HG03439 (cell line): ENCODE measurements around the gene CREB5.

ENCODE experiments used
- ATAC-seq: cut with Tn5 transposase; IDR thresholded peaks from one replicate; pipeline ENCODE4 v1.9.1; 2021; ENCODE audit warnings: mild to moderate bottlenecking, moderate library complexity; ENCODE audit not compliant: unreplicated experiment

The CREB5 gene

DNA sequence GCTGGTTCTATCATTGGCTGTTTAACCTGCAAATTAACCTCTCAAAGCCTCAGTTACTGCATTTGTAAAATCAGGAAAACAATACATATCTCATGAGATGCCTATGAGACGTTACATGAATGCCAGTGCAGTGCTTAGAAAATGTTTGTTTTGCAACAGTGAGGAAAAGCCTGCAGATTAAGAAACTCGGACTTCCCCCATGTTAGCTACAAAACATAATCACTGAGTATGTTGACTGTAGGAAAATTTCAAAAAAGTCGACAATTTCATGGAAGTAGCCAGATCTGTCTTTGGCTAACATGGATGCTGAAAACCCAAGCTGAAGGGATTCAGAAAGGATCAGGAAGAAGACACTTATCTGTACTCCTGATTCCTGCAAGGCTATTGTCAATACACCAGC, 424.4 kb downstream of the CREB5 start:
- no peak for ATAC-seq

DNA sequence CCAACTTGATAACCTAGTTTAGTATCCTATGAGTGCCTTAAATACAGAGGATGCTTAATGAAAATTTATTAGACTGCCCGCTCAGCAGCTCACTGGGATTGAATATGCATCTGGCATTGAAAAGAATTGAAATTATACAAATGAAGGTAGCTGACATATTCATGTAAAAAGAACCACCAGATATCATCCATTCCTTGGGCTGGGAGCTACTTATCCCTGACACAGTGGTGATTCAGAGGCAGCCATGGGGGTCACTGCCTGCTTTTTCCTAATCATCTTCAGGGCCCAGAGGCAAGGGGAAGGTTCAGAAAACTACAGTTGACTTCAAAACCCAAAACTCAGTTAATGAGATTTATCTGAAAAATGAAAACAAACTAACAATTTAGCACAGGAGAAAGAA, 424.9 kb downstream of the CREB5 start:
- no peak for ATAC-seq

DNA sequence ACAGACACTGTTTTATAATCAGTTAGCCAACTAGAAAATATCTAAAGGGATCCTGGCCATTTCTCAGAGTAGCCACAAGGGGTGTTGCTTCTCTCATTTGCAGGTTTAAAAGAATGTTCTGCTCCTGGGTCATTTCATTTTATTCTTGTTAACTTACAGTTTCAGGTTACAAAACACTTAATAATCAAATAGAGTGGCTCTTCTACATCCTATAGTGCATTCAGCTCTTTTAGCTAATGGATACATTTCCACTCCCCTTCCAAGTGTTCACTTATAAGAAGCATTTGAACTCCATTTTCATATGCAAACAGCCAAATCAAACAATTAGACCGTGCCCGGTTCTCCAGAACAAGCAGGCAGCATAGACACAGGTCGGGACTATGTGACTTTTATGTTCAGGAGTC, 428.3 kb downstream of the CREB5 start:
- no peak for ATAC-seq

DNA sequence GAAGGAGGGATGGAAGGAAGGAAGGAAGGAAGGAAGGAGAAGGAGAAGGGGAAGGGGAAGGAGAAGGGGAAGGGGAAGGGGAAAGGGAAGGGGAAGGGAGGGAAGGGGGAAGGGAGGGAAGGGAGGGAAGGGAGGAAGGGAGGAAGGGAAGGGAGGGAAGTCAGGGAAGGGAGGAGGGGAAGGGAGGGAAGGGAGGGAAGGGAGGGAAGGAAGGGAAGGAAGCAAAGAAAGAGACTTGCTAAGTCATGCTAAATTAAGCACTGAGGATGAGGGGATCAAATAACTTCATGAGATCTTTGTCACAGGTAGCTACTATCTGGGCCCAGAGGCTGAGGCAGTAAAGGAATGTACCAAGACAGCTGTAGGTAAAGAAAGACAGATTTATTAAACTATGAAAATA, 429.4 kb downstream of the CREB5 start:
- ATAC-seq: no peak

DNA sequence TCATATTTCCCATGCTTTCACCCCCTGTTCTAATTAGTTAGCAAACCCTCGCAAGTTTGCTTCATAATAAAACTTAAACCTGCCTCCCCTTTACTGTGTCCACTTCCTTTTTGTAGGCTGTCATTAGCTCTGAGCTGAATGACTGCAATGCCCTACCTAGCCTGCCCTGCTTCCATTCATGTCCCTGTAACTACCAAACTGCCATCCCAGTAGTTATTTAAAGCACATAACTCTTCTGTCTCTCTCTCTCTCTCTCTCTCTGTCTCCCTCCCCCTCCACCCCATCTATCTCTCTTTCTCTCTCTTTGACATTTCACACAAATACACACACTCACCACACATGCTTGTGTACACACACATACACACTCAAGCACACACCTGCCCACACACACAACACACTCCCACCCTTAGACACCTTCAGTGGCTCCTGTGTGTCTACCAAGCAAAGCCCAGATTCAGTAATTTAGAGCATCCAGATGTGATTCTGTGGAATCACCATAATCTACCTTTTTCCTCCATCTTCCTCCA, 430.5 kb downstream of the CREB5 start:
- ATAC-seq: no peak

DNA sequence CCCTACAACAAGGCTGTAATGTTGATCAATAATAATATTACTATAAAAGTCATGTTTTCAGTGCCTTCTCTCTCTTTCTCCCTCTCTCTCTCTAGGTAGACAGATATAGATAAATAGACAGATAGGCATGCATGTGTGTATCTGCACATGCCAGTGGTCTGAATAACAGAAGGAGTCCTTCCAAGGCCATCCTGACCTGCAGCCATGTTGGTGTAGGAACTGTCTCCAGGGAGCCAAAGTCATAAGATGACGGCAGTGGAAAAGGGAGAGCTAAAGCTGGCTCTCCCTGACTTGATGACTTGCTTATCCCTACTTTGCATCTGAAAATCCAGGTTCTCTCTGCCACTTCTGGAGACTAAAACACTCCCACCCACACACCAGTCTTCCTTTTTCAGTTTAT, 432.8 kb downstream of the CREB5 start:
- ATAC-seq: no peak

DNA sequence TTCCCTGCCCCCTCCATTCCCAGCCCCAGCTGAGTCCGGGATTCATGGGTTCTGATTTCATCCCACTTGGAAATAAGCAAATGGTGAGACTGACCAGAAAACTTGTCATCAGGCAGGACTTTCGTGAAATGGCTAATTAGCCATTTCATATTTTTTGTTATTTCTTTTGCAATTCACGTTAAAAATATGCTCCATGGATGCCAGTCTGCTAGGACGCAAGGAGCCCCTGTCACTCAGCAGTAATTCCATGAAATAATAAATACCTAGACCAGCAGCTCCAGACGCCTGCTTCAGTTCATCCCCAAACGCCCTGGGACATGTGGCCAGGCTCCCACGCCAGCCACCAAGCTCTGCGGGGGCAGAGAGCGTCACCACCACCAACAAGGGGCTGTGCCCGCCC, 434.9 kb downstream of the CREB5 start:
- no peak for ATAC-seq

DNA sequence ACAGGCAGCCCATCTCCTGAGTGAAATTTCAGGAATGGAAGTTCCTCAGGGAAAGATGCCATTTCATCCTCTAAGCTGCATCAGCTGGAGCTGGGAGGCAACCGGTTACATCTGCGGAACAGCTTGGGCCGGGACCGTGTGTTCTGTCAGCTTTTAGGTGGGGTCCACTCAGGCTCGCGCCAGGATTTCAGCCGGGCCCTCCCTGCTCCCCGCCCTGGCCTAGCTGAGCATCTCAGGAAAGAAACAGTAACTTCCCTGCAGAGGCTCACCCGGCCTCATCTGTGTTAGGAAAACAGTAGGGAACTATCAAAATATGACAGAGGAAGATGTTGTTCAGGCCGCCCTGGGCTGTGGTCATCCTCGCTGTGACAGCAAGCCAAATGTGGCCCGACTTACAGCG, 435.4 kb downstream of the CREB5 start:
- ATAC-seq: no peak

DNA sequence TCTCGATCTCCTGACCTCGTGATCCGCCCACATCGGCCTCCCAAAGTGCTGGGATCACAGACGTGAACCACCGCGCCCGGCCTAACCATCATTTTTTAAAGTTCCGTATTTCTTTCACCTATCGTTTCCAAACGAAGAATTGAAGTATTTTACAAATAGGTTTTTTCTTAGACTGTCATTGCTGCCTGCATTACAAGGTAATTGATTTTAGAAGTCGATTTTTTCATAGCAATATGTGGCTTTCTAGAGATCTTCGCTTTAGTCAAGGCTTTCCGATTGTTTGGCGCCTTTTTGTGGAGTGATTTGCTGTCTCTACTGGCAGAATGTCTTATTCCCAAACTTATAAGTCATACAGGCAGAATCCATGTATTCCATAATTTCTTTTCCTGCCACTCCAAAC, 436.6 kb downstream of the CREB5 start:
- ATAC-seq: no peak

DNA sequence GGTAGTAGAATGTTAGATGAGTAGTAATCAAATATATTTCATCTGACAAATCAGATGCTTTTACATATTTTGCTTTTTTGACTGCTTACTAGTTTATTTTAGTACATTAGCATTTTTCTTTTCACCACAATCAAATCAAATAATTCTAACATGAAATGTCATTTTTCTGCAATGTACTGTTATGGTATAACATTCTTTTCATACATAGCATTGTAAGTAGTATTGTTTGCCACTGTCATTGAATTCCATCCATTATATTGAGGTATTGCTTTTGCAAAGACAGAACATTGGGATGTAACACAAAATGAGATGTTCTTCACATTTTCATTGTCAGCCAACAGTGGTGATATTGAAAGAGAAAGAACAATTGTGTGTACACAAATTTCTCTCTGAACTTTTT, 438.4 kb downstream of the CREB5 start:
- ATAC-seq: no peak

DNA sequence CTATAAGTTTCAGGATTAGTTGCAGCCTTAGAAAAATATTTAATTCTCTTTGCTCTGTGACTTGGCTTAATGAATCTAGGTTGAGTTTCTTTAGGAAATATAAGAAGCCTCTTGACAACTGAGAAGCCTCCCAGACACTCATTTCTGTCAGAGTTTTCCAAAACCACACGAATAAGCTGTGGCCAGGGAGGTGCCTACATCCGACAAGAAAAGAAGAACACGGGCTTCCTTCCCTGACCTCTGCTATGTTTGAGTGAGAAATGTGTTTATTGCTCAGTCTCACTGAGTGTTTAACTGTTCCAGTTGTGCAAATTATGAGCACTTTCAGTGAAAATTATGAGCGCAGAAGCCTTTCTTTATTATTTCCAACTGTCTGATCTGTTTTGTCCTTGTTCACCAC, 440.8 kb downstream of the CREB5 start:
- no peak for ATAC-seq

DNA sequence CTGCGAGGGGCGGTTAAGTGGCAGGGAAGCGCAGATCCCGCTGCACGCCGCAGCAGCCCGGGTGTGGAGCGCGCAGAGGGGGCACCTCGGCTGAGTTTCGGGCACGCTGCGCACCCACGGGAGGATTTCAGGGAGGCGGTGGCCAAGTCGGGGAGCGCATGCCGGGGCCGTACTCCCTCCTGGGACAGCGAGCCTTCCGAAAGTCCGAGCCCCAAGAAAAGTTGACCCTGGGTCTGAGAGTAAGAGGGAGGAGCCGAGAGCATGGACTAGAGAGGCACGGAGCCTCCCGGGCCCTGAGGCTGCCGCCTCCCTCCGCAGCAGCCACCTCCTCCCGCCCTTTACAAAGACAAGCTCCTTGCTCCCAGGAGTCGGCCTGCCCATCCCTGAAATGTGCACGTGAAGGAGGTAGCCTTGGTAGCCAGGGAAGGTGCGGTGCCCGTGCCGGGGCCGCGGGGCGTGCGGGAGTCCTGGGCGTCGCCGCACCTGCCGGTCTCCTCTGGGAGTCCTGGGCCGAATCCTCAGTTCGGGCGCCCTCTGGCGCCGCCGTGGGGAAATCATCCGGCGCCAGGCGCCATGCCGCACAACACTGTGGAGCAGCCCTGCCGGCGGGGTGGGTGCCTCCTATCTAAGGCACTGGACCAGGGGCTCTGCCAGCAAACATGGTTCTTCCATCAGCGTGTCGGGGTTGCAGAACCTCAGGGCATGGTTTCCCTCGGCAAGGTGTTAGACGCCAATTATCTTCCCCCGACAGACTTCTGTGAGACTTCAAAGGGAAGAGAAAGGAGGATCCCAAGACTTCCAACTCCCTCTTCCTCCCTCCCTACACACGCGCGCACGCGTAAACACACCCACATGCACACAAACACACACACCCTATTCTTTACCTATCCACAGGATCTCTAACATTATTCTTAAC, 441.8 kb downstream of the CREB5 start:
- peak; percentile 93 for ATAC-seq

DNA sequence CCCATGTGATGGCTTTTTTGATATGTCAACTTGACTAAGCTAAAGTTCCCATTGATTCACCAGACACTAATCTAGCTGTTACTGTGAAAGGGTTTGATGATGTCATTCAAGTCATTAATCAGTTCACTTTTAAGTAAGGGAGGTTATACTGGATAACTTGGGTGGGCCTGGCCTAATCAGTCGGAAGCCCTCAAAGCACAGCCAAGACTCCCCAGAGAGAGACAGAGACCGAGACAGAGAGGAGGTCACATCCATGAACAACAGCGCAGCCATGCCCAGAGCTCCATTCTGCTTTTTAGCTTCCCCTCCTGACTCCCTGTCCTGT, 442.4 kb downstream of the CREB5 start:
- no peak for ATAC-seq

DNA sequence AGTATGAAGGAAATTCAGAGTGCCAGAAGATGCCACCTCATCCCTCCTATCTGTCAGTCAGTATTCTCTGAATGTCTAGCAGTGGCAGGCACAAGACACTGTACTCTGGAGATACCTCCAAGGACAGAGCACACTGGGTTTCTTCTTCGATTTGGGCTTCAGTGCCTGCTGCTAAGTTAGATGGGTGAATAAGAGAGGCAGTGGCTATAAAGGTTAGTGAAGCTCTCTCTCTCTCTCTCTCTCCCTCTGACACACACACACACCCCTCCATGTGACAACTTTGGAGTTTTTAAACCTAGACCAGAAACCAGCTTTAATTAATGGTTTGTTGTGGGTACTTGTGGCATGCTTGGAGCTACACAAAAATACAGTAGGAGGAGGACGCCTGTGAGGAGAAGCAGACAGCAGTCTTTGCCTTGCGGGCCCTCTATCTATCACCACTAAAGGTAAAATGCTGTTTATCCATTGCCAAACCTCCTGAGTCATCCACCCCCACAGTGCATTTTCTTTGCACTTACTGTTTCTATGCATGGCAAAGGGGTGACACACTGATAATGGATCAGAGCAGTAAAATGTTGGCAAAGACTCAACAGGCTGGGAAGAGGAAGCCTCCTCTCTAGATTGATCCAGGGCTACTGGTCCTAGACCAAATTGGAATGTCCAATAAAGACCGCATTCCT, 443.4 kb downstream of the CREB5 start:
- ATAC-seq: no peak

DNA sequence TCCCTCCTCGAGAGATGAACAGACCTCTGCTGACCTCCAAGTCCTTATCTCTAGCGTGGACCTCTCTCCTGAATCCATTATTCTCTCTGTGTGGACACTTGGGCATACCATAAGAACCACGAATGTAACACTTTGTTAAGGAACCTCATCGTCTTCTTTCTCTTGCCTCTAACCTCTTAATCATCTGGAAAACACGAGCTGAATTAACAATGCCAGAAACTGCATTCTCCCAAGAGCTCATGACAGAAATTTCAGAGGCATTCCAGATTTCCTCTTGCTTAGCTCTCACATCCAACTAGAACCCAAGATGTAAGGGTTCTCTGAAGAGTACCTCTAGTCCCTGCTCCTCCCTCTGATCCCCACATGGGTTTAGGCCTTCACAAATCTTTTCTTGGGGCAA, 444.3 kb downstream of the CREB5 start:
- ATAC-seq: no peak

DNA sequence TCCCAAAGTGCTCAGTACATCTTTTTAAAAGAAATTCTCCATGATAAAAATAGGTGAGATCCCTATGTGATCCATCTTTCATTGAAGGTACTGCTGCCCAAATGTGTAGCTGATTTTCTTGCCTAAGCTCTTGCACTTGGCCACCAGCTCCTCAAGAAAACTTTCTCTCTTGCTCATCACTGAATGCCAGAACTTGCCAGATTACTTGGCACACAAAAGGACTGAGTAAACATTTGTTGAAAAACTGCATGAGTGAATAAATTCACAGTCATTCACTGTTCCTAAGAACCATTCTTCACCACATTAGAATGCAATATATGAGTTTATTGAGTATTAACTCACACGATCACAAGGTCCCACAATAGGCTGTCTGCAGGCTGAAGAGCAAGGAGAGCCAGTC, 445.9 kb downstream of the CREB5 start:
- no peak for ATAC-seq

DNA sequence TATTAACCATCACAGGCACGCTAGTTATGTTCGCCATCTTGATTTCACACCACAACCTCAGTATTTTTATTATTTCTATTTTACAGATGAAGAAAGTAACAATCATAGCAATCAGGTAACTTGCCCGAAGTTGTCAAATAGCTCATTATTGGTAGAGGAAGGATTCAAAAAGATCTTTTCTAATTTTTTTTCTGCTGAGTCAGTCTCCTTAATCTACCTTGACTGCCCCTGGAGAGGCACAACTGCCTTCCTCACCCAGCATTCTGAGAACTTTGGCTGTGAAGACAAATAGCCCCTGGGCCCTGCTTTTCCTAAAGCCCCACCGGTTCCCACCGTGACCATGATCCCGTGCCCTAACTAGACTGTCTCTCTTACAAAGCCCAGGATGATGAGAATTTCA, 446.6 kb downstream of the CREB5 start:
- ATAC-seq: no peak

DNA sequence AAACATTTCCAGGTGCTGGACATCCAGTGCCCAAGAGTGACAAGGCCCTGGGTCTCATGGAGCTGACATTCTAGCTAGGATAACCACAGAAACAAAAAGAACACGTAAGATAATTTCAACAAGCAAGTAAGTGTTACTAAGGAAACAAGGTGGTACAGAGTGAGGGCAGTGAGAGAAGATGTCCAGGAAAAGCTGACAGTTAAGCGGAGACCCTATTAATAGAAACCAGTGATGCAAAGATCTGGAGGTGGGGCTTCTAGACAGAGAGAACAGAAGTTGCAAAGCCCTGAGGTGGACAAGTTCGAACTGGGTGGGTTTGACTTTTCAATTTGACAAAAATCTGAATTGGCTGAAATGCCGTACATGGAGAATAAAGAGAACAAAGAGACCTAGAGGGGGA, 449.5 kb downstream of the CREB5 start:
- no peak for ATAC-seq

DNA sequence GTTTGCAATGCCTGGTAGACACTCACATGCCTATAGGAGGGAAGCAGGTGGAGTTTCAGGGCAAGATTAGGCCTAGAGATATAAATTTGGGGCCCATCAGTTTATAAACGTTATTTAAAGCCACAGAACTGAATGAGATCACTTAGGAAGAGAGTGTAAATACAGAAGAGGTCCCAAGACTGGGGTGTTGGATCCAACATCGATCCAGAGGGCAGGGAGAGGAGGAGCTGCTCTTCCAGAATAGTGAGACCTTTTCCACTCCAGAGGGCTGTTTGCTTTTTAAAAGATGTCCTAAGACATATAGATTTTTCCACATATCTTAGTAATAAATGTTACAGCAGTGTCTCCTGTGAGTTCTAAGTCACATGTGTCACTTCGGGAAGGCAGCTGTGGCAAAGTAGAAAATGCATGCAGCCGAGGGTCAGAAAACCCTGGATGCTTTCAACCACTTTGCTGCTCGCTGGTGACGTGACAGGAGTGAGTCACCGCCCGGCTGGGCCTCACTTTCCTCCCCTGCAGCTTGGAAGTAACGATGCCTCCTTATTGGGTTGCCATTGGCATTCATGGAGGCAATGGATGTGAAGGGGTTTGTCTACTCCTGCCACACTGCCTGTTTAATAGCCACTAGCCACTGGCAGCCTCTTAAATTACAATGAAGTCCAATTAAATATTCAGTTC, 450.4 kb downstream of the CREB5 start:
- ATAC-seq: no peak

DNA sequence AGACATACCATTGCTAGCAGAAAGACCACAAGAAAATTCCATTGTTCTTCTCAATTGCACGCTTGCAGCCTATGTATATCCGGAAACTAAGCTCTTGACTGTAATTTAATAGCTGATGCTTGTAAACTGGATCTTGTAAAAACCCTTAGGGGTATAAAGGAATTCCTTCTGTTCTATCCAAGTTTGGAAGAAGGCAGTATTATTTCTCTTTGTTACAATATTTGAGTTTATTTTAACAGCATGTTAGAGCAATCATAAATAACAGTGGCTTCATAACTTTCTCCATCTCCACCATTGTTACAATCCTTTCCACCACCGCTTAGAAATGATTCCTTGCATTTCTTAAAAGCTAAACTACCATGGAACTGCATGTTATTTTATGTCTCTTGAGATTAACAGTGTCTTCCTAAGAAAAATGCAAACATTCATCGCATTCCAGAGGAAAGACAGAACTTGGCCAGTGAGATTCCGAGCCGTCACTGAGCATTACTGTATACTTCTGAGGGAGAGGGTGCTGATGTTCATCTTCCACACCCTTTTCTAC, 453.4 kb downstream of the CREB5 start:
- ATAC-seq: no peak

DNA sequence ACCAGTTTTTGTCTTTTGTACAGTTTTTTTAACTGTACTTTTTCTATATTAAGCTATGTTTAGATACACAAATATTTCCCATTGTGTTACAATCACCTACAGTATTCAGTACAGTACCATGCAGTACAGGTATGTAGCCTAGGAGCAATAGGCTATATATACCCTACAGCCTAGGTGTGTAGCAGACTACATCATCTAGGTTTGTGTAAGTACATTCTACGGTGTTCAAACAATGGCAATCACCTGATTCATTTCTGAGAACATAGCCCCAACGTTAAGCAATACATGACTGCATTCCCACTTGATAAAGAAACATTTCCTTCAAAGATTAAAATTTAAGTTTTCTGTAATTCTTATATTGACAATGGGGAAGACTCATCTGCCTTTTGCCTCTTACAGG, 456.4 kb downstream of the CREB5 start:
- ATAC-seq: no peak

DNA sequence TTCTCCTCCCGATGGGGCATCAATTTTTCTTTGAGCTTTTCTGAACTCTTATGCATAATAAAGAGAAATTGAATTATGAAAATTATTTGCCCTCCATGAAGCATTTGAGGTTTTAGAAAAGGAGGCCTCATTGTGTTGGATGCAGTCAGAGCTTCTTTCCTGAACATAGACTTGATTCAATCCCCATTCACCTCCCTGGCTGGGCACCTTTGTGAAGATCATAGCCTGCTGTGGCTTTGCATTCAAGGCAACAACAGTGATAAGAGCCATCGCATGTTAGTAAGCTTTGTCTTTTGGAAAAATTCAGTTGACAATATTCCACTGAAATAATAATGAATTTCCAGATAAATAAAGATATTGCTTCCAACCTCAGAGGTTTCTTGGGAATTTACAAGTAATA, 458.8 kb downstream of the CREB5 start:
- ATAC-seq: no peak
